Spinal cord (tissue), 10 donors: ENCODE measurements around the gene DRD4. TPM values are rescaled to one million over a fixed set of nuclear protein-coding genes. Genes with fewer than 3 reads are reported as not detected.

Experiments
- DNase-seq, 6 donors: peaks; one replicate each; pipeline versions ENCODE4 v3.0.0 to v3.0.0-alpha.2; 2013 to 2015; ENCODE audit warnings: low spot score in 6 of 6, low read depth in 4 of 6
- H3K27ac ChIP-seq: one replicate; pipeline ENCODE4 v1.5.1; 2013; ENCODE audit warnings: low read depth, low read length, control low read depth
- H3K27me3 ChIP-seq: one replicate; pipeline ENCODE4 v1.6.1; 2013; ENCODE audit warnings: low read length; ENCODE audit not compliant: control insufficient read depth, insufficient read depth
- H3K36me3 ChIP-seq: one replicate; pipeline ENCODE4 v1.6.1; 2013; ENCODE audit warnings: low read length; ENCODE audit not compliant: control insufficient read depth, insufficient read depth
- H3K4me1 ChIP-seq: one replicate; pipeline ENCODE4 v1.6.1; 2013; ENCODE audit warnings: low read length; ENCODE audit not compliant: control insufficient read depth, insufficient read depth
- H3K4me3 ChIP-seq: one replicate; pipeline ENCODE4 v1.5.1; 2013; ENCODE audit warnings: low read depth, low read length, control low read depth
- H3K9me3 ChIP-seq: one replicate; pipeline ENCODE4 v1.6.1; 2013; ENCODE audit warnings: low read length; ENCODE audit not compliant: control insufficient read depth, insufficient read depth
- WGBS: methylation state at CpG from one replicate; pipeline ENCODE4 v1.1.5; 2013; ENCODE audit warnings: missing lambda C conversion rate; ENCODE audit not compliant: insufficient coverage; 5-methylcytosine and 5-hydroxymethylcytosine counted together
- polyA plus RNA-seq, 2 donors: library from polyadenylated mRNA; unstranded; fragments of 120-200 nt; gene quantifications; one replicate each; pipeline ENCODE4 v1.2.1, GENCODE V29; 2013; ENCODE audit not compliant: insufficient read length in 2 of 2
- total RNA-seq, 2 donors: library from RNA; depleted of rRNA in 1 of 2; stranded (reverse); fragments of 120-200 nt in 1 of 2; fragments of >200 nt in 1 of 2; gene quantifications; one replicate each; pipeline versions ENCODE4 v1.2.3 to v1.2.4, GENCODE V29; 2013 to 2014
- donor health status: healthy.

Gene DRD4
- total and polyA plus RNA-seq, 4 donors, result 0.72 to 5.6 (median 5.4) TPM; not detected in 1

DNA sequence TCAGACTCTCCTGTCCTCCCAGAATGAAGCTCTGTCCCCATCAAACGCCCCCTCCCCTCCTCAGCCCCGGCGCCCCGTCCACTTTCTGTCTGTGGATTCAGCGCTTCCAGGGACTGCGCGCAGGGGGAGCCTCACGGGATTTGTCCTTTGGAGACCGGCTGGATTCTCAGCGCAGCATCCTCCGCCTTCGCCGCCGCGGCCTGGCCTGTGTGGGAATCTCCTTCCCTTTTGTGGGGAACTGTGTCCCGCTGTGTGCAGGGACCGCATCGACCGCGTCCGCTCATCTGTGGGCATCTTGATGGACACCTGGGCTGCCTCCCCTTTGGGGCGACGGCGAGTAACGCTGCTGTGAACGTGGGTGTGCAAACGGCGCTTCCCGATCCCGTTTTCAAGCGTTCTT lies 9.0 kb upstream of the DRD4 start:
- peaks cover 43% of the 10 kb centered on the region for H3K27me3 ChIP-seq
- H3K27ac ChIP-seq, result no peak overlapping the region
- no peak for DNase-seq
- no peaks in the 10 kb centered on the region for H3K4me1 ChIP-seq
- H3K9me3 ChIP-seq, result no peaks in the 10 kb centered on the region
- peaks cover 38% of the 10 kb centered on the region for H3K36me3 ChIP-seq
- 90% methylated on average over 30 of the region's 31 CpGs for WGBS
- no peak overlapping the region for H3K4me3 ChIP-seq

DNA sequence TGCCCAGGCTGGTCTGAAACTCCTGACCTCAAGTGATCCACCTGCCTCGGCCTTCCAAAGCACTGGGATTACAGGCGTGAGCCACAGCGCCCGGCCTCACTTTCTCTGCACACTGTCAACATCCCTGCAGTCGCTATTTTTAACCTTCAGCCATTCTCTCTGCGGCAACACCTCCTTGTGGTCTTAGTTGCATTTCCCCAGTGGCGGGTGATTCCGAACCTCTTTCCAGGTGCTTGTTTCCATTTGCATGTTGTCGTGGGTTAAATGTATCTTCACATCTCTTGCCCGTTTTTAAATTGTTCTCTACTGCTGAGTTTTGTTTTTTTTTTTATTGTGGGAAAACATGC lies 7.9 kb upstream of the DRD4 start:
- peaks cover 39% of the 10 kb centered on the region for H3K27me3 ChIP-seq

DNA sequence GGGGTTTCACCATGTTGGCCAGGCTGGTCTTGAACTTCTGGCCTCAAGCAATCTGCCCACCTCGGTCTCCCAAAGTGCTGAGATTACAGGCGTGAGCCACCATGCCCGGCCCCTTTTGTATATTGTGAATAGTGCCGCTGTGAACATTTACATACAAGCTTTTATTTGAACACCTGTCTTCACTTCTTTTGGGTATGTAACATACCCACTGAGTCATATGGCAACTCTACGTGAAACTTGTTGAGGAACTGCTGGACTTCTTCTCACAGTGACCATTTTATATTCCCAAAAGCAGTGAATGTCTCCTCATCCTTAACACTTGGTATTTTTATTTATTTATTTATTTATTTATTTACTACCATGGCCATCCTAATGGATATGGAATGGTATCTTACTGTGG lies 6.2 kb upstream of the DRD4 start:
- no peaks in the 10 kb centered on the region for H3K9me3 ChIP-seq
- no peaks in the 10 kb centered on the region for H3K4me1 ChIP-seq
- H3K27ac ChIP-seq, result no peak overlapping the region
- H3K27me3 ChIP-seq, result peaks cover 29% of the 10 kb centered on the region
- peaks cover 11% of the 10 kb centered on the region for H3K36me3 ChIP-seq
- no peak overlapping the region for H3K4me3 ChIP-seq
- no peak for DNase-seq
- 100% methylated on average over 1 of the region's 5 CpGs for WGBS

More for the DNA sequence above, 7.9 kb upstream of the DRD4 start:
- Histone ChIP-seq H3K9me3 (no peaks in the 10 kb centered on the region), H3K36me3 (peaks cover 27% of the 10 kb centered on the region), H3K4me1 (no peaks in the 10 kb centered on the region), H3K4me3 (no peak overlapping the region), H3K27ac (no peak overlapping the region)
- WGBS, result 46% methylated on average over 6 of the region's 10 CpGs
- no peak for DNase-seq

DNA sequence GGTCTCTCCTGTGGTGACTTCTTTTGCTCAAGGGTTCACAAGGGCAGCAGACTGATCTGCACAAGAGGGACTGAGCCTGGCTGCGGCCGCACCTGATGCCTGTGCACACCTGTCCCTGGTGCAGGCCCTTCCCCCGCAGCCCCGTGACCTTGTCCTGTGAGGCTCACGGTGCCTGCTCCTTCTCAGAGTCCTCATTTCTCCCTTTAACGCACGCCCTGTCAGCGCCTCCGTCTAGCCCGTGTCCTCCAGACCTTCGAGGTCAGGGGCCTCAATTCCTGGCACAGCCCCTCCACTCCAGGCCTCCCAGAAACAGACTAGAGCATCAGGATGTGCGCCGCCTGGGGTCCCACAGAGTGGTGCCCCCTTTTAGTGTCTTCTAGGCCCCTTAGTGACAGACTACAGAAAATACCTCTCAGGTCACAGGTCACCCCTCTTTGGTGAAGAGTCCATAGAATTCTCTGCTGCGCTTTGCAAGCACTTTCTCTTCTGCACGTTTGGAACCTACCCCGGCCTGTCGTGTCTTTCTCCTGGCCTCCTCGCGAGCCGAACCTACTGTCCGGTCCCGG lies 1.0 kb upstream of the DRD4 start:
- Histone ChIP-seq H3K27ac (no peak overlapping the region), H3K36me3 (peaks cover 22% of the 10 kb centered on the region), H3K4me1 (peaks cover 35% of the 10 kb centered on the region), H3K4me3 (no peak overlapping the region), H3K27me3 (peaks cover 49% of the 10 kb centered on the region), H3K9me3 (no peaks in the 10 kb centered on the region)
- DNase-seq, result peak in 1 of 6 donors; percentile 1
- WGBS, result 47% methylated on average over 22 of the region's 22 CpGs

DNA sequence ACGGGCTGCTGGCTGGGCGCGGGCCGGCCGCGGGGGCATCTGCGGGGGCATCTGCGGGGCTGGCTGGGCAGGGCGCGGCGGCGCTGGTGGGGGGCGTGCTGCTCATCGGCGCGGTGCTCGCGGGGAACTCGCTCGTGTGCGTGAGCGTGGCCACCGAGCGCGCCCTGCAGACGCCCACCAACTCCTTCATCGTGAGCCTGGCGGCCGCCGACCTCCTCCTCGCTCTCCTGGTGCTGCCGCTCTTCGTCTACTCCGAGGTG lies 194 bp downstream of the DRD4 start:
- Histone ChIP-seq H3K4me3 (no peak overlapping the region), H3K27me3 (peaks cover 52% of the 10 kb centered on the region)
- WGBS, result 2% methylated on average over 34 of the region's 34 CpGs

DNA sequence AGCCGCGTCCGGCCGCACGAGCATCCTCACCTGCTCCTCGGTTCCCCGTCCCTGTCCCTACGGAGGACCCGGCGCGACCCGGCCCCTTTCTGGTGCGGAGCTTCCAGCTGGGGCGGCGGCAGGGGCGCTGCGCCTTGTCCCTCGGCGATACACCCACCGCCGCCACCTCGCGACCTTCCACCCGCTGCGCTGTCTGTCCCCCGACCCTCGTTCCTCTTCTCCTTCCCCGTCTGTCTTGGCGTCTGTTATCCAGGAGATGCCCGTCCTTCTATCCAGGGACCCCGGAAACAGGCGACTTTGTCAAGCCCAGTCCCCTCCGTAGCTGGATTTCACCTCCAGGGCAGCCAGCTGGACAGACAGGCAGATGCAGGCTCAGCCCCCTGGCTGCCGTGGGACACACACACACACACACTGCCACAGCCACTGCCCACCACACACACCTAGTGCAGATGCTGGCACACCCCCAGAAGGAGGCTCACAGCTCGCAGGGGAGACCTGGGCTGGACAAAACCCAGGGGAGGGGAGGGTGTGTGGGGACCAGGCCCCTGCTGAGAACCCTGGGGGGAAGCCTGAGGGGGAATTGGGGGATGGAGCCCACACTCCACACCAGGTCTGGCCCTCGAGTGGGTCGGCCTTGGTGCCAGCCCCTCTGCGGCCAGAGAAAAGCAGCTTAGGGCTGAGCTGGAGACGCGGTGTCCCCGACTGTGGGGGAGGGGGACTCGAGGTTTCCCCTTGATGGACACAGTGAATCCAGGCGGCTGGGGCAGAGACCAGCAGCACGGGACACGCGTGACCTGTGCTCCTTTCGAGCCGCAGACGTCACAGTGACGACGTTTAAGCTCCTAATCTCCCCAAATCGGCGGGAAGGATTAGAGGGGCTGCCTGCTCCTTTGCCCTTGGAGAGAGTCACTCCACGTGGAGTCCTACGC lies 788 bp downstream of the DRD4 start:
- DNase-seq, result peak in 1 of 6 donors; percentile 16
- Histone ChIP-seq H3K4me1 (peaks cover 38% of the 10 kb centered on the region), H3K9me3 (no peaks in the 10 kb centered on the region), H3K36me3 (peaks cover 35% of the 10 kb centered on the region), H3K4me3 (no peak overlapping the region), H3K27ac (no peak overlapping the region), H3K27me3 (peaks cover 52% of the 10 kb centered on the region)
- 21% methylated on average over 50 of the region's 55 CpGs for WGBS

More for the DNA sequence above, 194 bp downstream of the DRD4 start:
- Histone ChIP-seq H3K27ac (no peak overlapping the region), H3K9me3 (no peaks in the 10 kb centered on the region), H3K36me3 (peaks cover 32% of the 10 kb centered on the region), H3K4me1 (peaks cover 38% of the 10 kb centered on the region)
- DNase-seq, result no peak

DNA sequence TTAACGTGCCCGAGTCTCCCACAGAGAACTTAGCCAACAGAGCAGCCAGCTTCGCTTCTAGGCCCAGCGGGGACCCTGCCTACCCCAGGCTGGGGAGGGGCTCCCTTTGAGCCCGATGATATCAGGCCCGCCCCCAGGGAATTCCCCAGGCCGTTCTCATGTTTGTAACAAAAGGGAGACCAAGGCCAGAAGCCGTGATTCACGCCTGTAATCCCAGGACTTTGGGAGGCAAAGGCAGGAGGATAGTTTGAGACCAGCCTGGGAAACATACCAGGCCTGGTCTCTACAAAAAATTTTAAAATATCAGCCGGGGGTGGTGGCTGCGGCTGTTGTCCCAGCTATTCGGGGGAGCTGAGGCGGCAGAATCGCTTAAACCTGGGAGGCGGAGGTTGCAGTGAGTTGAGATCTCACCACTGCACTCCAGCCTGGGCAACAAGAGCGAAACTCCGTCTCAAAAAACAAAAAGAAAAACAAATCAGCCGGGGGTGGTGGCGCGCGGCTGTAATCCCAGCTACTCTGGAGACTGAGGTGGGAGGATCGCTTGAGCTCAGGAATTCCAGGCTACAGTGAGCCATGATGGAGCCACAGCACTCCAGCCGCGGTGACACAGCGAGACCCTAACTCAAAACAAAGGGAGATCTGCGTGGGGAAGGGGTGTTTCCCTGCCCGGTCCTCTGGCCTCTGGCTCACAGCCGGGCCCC lies 1.7 kb downstream of the DRD4 start:
- WGBS, result 33% methylated on average over 22 of the region's 28 CpGs

DNA sequence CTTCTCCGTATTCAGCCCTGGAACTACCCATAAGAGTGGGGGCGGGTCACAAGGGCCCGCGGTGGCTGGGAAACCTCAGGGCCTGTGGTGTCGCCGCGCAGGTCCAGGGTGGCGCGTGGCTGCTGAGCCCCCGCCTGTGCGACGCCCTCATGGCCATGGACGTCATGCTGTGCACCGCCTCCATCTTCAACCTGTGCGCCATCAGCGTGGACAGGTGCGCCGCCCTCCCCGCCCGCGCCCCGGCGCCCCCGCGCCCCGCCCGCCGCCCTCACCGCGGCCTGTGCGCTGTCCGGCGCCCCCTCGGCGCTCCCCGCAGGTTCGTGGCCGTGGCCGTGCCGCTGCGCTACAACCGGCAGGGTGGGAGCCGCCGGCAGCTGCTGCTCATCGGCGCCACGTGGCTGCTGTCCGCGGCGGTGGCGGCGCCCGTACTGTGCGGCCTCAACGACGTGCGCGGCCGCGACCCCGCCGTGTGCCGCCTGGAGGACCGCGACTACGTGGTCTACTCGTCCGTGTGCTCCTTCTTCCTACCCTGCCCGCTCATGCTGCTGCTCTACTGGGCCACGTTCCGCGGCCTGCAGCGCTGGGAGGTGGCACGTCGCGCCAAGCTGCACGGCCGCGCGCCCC lies 2.4 kb downstream of the DRD4 start:
- Histone ChIP-seq H3K4me3 (no peak overlapping the region), H3K4me1 (peaks cover 38% of the 10 kb centered on the region), H3K27ac (no peak overlapping the region), H3K36me3 (peaks cover 51% of the 10 kb centered on the region), H3K27me3 (peaks cover 52% of the 10 kb centered on the region), H3K9me3 (no peaks in the 10 kb centered on the region)
- DNase-seq, result peak in 2 of 6 donors; percentile 33 to 47
- 3% methylated on average over 77 of the region's 80 CpGs for WGBS

More for the DNA sequence above, 1.7 kb downstream of the DRD4 start:
- no peak overlapping the region for H3K27ac ChIP-seq
- H3K27me3 ChIP-seq, result peaks cover 52% of the 10 kb centered on the region
- no peak overlapping the region for H3K4me3 ChIP-seq
- DNase-seq, result peak in 1 of 6 donors; percentile 43
- H3K36me3 ChIP-seq, result peaks cover 44% of the 10 kb centered on the region
- peaks cover 38% of the 10 kb centered on the region for H3K4me1 ChIP-seq
- no peaks in the 10 kb centered on the region for H3K9me3 ChIP-seq

DNA sequence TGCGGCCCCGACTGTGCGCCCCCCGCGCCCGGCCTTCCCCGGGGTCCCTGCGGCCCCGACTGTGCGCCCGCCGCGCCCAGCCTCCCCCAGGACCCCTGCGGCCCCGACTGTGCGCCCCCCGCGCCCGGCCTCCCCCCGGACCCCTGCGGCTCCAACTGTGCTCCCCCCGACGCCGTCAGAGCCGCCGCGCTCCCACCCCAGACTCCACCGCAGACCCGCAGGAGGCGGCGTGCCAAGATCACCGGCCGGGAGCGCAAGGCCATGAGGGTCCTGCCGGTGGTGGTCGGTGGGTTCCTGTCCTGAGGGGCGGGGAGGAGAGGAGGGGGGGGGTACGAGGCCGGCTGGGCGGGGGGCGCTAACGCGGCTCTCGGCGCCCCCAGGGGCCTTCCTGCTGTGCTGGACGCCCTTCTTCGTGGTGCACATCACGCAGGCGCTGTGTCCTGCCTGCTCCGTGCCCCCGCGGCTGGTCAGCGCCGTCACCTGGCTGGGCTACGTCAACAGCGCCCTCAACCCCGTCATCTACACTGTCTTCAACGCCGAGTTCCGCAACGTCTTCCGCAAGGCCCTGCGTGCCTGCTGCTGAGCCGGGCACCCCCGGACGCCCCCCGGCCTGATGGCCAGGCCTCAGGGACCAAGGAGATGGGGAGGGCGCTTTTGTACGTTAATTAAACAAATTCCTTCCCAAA lies 3.1 kb downstream of the DRD4 start:
- Histone ChIP-seq H3K27me3 (peaks cover 48% of the 10 kb centered on the region), H3K4me1 (peaks cover 38% of the 10 kb centered on the region), H3K27ac (no peak overlapping the region), H3K36me3 (peaks cover 55% of the 10 kb centered on the region), H3K9me3 (no peaks in the 10 kb centered on the region), H3K4me3 (no peak overlapping the region)
- peak in 1 of 6 donors; percentile 2 for DNase-seq
- WGBS, result 11% methylated on average over 46 of the region's 69 CpGs
